GM18861 (cell line): ENCODE measurements around the gene R3HDM2.
A peak's percentile ranks its signal among the peaks of the same experiment; 100 is the strongest.

ENCODE experiments used
- ATAC-seq: cut with Tn5 transposase; IDR thresholded peaks from one replicate; pipeline ENCODE4 v1.9.1; 2021; ENCODE audit not compliant: unreplicated experiment

R3HDM2 gene

DNA sequence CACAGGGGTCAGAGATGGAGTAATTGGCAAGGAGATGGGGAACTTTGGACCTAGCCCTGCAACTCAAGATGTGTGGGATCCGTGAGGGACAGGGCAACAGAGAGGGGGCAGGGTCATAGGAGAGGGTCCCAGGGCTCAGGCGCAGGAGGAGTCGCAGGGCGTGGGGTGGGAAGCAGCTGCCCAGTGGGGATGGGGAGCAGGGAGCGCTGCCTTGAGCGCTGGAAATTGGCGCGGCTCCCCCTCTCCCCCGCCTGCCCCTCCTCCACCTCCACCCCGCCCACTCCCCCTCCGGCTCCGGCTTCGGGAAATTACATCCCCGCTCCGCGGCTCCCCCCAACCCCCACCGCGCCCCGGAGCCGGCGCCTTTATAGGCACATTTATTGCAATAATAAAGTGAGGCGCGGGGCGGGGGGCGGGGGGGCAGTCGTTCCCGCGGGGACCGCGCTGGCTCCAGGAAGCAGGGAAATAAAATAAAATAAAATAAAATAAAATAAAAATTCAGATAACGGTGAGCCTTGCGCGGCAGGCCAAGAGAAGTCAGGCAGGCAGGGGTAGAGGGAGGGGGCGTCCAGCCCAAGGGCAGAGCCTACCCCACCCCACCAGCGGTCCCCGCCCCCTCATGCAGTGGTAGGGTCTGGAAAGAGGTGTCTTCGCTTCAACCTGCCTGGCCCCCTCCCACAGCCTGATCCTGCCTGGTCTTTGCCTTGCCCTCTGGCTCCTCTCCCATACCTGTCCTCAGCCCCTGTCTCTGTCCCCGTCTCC is 210.7 kb downstream of the R3HDM2 start:
- ATAC-seq, result no peak

DNA sequence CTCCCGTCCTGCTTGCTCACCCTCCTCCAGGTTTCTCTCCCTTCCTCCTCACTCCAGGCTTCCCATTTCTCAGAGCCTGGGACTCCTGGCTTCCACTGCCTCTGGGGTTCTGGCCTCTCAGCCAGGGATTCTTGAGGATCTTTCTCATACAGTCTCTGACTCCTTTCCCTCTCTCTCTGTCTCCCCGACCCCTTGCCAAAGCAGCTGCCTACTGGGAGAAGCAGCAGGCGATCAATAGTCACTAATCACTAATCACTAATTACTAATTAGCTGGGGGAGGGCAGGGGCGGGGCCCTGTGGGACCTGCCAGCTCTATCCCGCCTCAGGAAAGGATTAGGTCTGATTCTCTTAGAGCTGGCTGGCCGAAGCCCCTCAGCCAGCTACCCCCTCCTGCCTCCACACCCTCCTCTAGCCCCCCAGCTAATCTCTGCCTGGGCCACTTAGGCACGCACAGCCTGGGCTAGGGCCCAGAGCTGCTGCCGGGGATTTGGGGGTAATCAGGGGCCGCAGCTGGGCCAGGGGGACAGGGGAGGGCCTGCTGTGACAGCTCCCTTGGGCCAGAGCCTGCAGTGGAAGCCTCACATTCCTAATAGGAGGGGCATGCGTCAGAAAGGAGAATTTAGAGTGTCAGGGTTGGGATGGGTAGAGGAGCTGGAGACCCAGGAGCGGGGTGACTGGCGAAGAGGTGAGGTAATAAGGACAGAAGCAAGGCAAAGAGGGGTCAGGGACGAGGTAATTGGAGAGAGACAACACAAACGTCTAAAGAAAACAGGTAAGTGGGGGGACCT is 211.4 kb downstream of the R3HDM2 start:
- ATAC-seq, result no peak

- ATAC-seq, result no peak
These were observed 212.6 kb downstream of the R3HDM2 start for GRCh38 chr12:57218030-57218853.

GRCh38 chr12:57216921-57217879 is 213.6 kb downstream of the R3HDM2 start:
- ATAC-seq, result no peak

DNA sequence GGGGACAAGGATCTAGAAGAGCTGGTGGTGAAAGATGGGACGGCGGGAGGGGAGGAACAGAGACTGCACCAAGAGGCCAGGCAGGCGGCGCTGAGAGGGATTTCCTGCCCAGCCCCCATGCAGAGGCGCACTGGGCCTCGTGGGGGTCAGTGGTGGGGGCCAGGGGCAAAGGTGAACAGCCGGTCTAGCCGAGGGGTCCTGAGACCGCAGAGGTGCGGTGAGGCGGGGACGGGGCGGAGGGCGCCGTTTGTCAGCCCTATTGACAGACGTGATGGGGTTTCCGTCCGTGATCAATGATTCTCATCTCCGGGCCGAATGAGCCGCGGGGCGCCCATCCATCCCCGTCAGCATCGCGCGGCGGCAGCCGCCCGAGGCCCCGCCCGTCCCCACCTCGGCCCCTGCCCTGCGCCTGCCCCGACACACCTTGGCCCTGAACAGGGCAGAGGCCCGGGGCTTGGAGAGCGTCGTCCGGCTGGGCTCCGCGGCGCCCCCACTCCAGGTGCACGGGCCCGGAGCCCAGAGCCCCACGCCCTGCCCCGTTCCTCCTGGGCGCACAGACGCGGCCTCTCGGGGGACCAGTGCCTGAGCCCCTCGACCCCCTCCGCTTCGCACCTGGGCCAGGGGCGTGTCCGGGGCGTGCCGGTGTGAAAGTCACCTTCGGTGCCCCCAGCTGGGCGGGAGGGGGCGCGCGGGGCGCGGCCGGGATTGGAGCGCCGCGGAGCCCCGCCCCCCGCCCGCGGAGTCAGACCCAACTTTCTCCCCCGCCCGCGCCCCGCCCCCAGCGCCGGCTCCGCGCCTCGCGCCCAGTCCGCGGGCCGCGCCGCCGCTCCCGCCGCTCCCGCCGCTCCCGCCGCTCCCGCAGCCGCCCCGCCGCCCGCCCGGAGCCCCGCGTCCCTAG is 214.6 kb downstream of the R3HDM2 start, which contains the start of gene NXPH4:
Gene NXPH4, plus strand, starts transcription at position 781 of the 898 bp plus-strand sequence. CDS start 176 bp downstream, outside the sequence.
- no peak for ATAC-seq

DNA sequence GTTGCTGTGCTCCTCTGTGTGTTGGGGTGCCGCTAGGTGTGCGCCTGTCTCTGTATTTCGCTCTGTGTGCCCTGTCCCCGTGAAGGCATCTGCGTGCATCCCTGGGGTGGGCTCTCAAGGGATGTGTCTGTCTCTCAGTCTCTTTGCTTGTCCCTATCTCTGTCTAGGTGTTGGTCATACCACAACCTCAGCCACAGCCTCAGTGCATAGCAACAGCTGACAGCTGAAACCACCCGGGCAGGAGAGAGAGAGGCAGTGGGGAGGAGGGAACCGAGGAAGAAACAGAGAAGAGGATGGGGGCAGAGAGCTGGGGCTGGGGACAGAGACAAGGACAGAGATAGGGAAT is 215.2 kb downstream of the R3HDM2 start:
- no peak for ATAC-seq

GRCh38 chr12:57215065-57215464 is 215.8 kb downstream of the R3HDM2 start:
- ATAC-seq, result no peak

DNA sequence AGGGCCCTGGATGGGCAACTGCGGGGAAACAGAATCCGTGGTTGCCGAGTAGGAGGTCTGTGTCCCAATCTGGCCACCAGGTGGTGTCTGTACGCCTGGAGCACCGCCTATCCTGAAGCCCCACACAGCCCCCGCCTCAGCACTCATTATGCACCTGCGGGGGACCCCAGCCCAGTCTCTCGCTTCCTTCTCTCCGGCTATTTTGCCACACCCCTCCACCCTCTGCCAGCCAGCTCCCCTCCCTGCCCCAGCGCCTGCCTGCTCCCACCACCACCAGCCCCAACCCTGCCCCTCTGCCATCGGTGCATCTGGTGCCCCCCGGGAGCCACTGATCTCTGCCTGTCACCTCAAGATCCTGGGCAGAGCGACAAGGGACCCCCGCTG is 216.5 kb downstream of the R3HDM2 start:
- ATAC-seq, result no peak

DNA sequence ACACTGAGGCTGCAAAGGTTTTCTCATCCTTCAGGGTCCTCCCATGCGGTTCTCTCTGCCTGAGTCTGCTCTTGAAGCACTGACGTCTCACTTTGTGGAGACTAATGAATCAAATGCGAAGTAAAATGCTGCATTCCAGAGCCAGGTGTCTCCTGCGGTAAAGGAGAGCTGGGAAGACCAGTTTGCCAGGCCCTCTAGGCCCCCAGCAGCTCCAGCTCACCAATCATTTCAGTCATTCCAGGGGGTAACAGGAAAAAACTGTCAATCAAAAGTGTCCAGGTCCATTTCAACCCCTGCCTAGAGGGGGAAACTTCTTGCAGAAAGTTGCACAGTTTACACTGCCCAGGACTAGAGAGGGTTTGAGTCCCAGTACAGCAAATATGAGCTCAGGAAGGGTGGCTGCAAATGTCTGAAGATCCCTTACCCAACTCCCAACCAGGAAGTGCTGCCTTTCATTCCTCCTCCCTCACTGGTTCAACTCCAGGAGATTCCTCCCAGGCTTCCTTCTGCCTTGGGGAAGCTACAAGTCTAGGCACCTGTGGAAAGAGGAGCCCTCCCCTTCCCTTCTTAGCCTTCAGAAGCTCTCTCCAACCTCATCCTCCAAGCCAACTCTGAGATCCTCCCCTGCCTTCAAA is 217.0 kb downstream of the R3HDM2 start:
- ATAC-seq, result no peak

DNA sequence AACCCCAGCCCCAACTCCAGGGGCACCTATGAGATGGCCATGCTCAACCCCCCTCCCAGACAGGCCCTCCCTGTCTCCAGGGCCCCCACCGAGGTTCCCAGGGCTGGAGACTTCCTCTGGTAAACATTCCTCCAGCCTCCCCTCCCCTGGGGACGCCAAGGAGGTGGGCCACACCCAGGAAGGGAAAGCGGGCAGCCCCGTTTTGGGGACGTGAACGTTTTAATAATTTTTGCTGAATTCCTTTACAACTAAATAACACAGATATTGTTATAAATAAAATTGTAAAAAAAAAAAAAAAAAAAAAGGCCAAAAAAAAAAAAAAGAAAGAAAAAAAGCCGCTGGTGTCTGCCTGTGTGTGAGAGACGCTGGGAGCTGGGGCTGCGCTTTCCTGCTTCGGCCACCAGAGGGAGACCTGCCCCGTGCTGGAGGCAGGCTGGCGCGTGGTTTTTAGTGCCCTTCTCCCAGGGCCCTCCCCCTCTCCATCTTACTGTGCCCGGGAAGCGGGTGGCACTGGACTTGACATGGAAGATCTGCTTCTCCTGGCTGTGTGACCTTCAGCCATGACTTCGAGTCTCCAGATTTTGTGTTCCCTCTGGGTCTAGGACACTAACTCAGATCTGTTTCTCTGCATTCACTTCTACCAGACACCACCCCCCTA is 217.7 kb downstream of the R3HDM2 start:
- peak; percentile 40 for ATAC-seq

- no peak for ATAC-seq
These were observed 218.2 kb downstream of the R3HDM2 start for GRCh38 chr12:57212701-57213057.

DNA sequence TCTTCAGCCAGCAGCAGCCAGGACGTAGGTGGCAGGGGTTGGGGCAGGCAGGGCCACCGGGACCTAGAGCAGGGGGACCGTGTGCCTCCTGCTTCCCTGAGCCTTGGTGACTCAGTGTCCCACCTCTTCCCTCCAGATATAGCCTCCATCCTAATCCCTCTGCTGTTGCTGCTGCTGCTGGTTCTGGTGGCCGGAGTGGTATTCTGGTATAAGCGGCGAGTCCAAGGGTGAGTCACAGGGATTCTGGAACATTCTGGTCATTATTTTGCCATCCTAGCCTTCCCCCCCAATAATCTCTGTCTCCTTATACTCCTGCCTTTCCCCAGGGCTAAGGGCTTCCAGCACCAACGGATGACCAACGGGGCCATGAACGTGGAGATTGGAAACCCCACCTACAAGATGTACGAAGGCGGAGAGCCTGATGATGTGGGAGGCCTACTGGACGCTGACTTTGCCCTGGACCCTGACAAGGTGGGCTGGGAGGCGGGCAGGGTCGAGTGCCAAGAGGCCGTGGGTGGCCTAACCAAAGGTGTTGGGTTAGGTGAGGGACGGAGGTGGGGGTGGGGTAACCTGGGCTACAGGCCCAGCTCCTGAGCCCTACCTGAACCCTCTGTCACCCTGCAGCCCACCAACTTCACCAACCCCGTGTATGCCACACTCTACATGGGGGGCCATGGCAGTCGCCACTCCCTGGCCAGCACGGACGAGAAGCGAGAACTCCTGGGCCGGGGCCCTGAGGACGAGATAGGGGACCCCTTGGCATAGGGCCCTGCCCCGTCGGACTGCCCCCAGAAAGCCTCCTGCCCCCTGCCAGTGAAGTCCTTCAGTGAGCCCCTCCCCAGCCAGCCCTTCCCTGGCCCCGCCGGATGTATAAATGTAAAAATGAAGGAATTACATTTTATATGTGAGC is 218.8 kb downstream of the R3HDM2 start:
- no peak for ATAC-seq

DNA sequence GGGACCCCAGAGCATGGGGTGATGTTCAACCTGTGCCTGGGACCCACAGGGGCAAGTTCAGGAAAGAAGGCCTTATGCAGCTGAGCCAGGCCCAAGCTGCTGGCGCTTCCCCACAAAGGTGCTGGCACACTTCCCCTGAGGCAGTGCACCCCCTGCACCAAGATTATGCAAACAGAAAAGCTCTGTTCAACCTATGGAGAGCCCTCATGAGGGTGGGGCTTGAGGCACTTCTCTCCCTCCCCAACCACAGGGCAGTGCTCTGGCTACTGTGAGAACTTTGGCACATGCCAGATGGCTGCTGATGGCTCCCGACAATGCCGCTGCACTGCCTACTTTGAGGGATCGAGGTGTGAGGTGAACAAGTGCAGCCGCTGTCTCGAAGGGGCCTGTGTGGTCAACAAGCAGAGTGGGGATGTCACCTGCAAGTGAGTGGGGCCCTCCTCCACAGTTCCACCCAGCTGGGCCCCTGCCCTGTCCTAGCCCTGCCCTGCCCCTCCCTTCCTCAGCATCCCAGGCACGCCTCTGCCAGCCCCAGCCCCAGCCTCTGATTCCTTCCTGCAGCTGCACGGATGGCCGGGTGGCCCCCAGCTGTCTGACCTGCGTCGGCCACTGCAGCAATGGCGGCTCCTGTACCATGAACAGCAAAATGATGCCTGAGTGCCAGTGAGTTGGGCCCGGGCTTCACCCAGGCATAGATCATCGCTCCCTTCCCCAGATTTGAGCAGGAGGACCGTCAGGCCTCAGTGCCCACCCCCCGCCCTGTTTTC is 219.7 kb downstream of the R3HDM2 start:
- ATAC-seq, result no peak

DNA sequence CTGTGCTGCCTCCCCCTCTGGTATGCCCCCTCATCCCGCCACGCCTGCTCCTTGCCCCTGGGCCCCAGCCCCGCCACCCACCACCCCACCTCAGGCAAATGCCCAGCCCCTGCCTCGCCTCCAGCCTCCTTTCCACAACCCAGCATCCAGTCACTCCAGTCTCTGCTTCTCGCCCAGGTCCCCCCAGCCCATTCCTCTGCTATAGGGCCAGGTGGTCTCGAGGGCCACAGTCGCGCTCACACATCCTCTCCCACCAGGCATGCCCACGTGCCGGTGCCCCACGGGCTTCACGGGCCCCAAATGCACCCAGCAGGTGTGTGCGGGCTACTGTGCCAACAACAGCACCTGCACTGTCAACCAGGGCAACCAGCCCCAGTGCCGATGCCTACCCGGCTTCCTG is 220.4 kb downstream of the R3HDM2 start:
- no peak for ATAC-seq

DNA sequence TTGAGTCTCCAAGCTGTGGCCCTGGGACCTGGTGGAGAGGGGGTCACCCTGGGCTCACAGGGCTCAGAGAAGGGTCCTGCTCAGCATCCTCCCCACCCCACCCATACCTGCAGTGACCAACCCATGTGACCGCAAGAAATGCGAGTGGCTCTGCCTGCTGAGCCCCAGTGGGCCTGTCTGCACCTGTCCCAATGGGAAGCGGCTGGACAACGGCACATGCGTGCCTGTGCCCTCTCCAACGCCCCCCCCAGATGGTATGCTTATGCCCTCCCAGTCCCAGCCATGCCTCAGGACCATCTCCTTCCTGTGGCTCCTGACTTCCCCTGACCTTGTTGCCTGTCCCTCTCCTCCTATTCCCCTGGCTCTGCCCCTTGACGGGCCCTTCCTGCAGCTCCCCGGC is 220.9 kb downstream of the R3HDM2 start:
- no peak for ATAC-seq

DNA sequence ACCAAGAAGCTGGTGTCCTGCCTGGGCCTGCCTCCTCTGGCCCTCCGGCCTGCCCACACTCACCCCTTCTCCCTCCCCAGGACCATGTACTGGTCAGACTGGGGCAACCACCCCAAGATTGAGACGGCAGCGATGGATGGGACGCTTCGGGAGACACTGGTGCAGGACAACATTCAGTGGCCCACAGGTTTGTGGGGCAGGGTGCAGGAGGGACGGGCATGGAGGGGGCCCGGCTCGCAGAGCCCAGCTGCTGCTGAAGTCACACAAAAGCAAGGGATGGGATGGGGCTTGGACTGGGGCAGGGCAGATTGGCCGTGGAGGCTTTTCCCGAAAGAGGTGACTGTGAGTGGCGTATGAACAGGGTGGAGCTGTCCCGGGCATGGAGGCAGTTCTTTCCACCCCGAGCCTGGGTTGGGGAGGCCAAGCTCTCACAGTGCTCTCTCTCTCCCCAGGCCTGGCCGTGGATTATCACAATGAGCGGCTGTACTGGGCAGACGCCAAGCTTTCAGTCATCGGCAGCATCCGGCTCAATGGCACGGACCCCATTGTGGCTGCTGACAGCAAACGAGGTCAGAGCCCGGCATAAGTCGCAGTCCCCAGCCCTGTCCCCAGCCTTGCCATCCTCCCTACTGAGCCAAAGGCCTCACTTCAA is 222.1 kb downstream of the R3HDM2 start:
- ATAC-seq, result no peak
